Breast epithelium (tissue), 3 donors: Measurements from ENCODE around the gene TMUB2.

Experiments
- POLR2A ChIP-seq: fragments of 450-650 bp; IDR thresholded peaks from one replicate; pipeline ENCODE4 v1.6.1; 2016; ENCODE audit warnings: antibody characterized with exemption, mild to moderate bottlenecking, moderate library complexity
- POLR2AphosphoS5 ChIP-seq, 3 donors: sonication (generic); formaldehyde crosslinking; IDR thresholded peaks; one replicate each; pipeline ENCODE4 v1.6.1; 2017; ENCODE audit warnings: antibody characterized with exemption in 3 of 3
- TF ChIP-seq, protein P1 (sequence below), 3 donors: fragments of 450-650 bp; IDR thresholded peaks; one replicate each; pipeline ENCODE4 v1.5.1; 2016 to 2017; ENCODE audit warnings: antibody characterized with exemption in 3 of 3, mild to moderate bottlenecking in 3 of 3, moderate library complexity in 3 of 3

DNA sequence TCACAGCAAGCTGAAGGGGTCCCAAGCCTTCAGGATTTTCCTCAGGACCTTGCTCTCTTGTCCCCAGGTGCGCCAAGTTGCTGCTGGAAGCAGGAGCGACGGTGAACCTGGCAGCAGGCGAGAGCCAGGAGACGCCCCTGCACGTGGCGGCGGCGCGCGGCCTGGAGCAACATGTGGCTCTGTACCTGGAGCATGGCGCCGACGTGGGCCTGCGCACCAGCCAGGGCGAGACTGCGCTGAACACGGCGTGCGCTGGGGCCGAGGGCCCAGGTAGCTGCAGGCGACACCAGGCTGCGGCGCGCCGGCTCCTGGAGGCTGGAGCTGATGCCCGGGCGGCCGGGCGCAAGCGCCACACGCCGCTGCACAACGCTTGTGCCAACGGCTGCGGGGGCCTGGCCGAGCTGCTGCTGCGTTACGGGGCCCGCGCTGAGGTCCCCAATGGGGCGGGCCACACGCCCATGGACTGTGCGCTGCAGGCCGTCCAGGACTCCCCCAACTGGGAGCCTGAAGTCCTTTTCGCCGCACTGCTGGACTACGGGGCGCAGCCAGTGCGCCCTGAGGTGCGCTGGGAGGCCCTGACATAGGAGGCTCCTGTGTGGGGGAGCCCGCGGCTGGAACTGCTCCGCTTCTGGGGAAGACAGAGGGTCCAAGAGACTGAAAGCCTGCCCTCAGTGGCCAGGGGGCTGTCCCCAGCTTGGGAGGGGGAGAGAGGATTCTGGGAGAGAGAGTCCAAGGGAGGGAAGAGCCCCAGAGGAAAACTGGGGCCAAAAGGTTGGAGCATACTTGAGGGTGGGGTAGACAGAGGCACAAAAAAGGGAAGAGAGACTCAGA is 9.9 kb upstream of the TMUB2 start:
- TF ChIP-seq, protein P1, sequence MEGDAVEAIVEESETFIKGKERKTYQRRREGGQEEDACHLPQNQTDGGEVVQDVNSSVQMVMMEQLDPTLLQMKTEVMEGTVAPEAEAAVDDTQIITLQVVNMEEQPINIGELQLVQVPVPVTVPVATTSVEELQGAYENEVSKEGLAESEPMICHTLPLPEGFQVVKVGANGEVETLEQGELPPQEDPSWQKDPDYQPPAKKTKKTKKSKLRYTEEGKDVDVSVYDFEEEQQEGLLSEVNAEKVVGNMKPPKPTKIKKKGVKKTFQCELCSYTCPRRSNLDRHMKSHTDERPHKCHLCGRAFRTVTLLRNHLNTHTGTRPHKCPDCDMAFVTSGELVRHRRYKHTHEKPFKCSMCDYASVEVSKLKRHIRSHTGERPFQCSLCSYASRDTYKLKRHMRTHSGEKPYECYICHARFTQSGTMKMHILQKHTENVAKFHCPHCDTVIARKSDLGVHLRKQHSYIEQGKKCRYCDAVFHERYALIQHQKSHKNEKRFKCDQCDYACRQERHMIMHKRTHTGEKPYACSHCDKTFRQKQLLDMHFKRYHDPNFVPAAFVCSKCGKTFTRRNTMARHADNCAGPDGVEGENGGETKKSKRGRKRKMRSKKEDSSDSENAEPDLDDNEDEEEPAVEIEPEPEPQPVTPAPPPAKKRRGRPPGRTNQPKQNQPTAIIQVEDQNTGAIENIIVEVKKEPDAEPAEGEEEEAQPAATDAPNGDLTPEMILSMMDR (IDR thresholded peaks at IDR 0.05): no peak
- TF ChIP-seq POLR2A (no peak), POLR2AphosphoS5 (IDR thresholded peaks at IDR 0.05) (no peak)
